HEK293 (cell line): ENCODE measurements around the gene STIM2.
A peak's percentile ranks its signal among the peaks of the same experiment; 100 is the strongest.

ENCODE experiments used
- FEZF1 ChIP-seq: fragments of 450-650 bp; formaldehyde crosslinking; IDR thresholded peaks from 2 replicates; pipeline ENCODE4 v1.5.1; 2016; ENCODE audit warnings: missing biosample characterization, missing genetic modification characterization
- KLF9 ChIP-seq: fragments of 450-650 bp; formaldehyde crosslinking; IDR thresholded peaks from 2 replicates; pipeline ENCODE4 v1.5.1; 2016; ENCODE audit warnings: missing biosample characterization, missing genetic modification characterization, low read depth
- RBAK ChIP-seq: fragments of 450-650 bp; formaldehyde crosslinking; IDR thresholded peaks from 2 replicates; pipeline ENCODE4 v1.5.1; 2016; ENCODE audit warnings: missing biosample characterization, missing genetic modification characterization
- SALL2 ChIP-seq: fragments of 450-650 bp; formaldehyde crosslinking; IDR thresholded peaks from 2 replicates; pipeline ENCODE4 v1.5.0; 2017; ENCODE audit warnings: missing biosample characterization, mild to moderate bottlenecking, missing genetic modification characterization, borderline replicate concordance
- SCRT1 ChIP-seq: fragments of 450-650 bp; formaldehyde crosslinking; IDR thresholded peaks from 2 replicates; pipeline ENCODE4 v1.5.1; 2016; ENCODE audit warnings: missing biosample characterization, missing genetic modification characterization, borderline replicate concordance
- SP7 ChIP-seq: fragments of 450-650 bp; formaldehyde crosslinking; IDR thresholded peaks from 2 replicates; pipeline ENCODE4 v1.5.1; 2016; ENCODE audit warnings: missing biosample characterization, missing genetic modification characterization
- TCF7L2 ChIP-seq: IDR thresholded peaks from 2 replicates; pipeline ENCODE4 v1.6.1; 2011; ENCODE audit warnings: low read depth, mild to moderate bottlenecking, inconsistent platforms, low read length, moderate library complexity, borderline replicate concordance
- TRIM28 ChIP-seq: IDR thresholded peaks from 2 replicates; pipeline ENCODE4 v1.6.1; 2011; ENCODE audit warnings: low read length, control low read depth, borderline replicate concordance
- WT1 ChIP-seq: fragments of 450-650 bp; formaldehyde crosslinking; IDR thresholded peaks from 2 replicates; pipeline ENCODE4 v1.5.1; 2016; ENCODE audit warnings: missing biosample characterization, missing genetic modification characterization
- YY1 ChIP-seq: fragments of 450-650 bp; formaldehyde crosslinking; IDR thresholded peaks from 2 replicates; pipeline ENCODE4 v1.5.1; 2018; ENCODE audit warnings: missing biosample characterization, missing genetic modification characterization
- YY2 ChIP-seq: fragments of 450-650 bp; formaldehyde crosslinking; IDR thresholded peaks from 2 replicates; pipeline ENCODE4 v1.5.1; 2016; ENCODE audit warnings: missing biosample characterization, missing genetic modification characterization
- ZBTB1 ChIP-seq: fragments of 450-650 bp; formaldehyde crosslinking; IDR thresholded peaks from 2 replicates; pipeline ENCODE4 v1.5.1; 2016; ENCODE audit warnings: missing biosample characterization, missing genetic modification characterization
- ZBTB17 ChIP-seq: fragments of 450-650 bp; formaldehyde crosslinking; IDR thresholded peaks from 2 replicates; pipeline ENCODE4 v1.5.1; 2016; ENCODE audit warnings: missing biosample characterization, missing genetic modification characterization
- ZFHX2 ChIP-seq: fragments of 450-650 bp; formaldehyde crosslinking; conservative IDR thresholded peaks from 2 replicates; pipeline ENCODE4 v1.5.1; 2016; ENCODE audit warnings: missing biosample characterization, missing genetic modification characterization
- ZFP3 ChIP-seq: fragments of 450-650 bp; formaldehyde crosslinking; IDR thresholded peaks from 2 replicates; pipeline ENCODE4 v1.5.1; 2016; ENCODE audit warnings: low read depth, missing biosample characterization, missing genetic modification characterization
- ZFP37 ChIP-seq: fragments of 450-650 bp; formaldehyde crosslinking; IDR thresholded peaks from 2 replicates; pipeline ENCODE4 v1.5.1; 2016; ENCODE audit warnings: missing biosample characterization, missing genetic modification characterization
- ZFP69B ChIP-seq: fragments of 450-650 bp; formaldehyde crosslinking; IDR thresholded peaks from 2 replicates; pipeline ENCODE4 v1.5.1; 2016; ENCODE audit warnings: missing biosample characterization, missing genetic modification characterization
- ZNF112 ChIP-seq: fragments of 450-650 bp; formaldehyde crosslinking; IDR thresholded peaks from 2 replicates; pipeline ENCODE4 v1.5.0; 2017; ENCODE audit warnings: missing biosample characterization, missing genetic modification characterization
- ZNF132 ChIP-seq: fragments of 450-650 bp; formaldehyde crosslinking; IDR thresholded peaks from 2 replicates; pipeline ENCODE4 v1.5.1; 2017; ENCODE audit warnings: missing biosample characterization, missing genetic modification characterization, borderline replicate concordance
- ZNF133 ChIP-seq: fragments of 450-650 bp; formaldehyde crosslinking; IDR thresholded peaks from 2 replicates; pipeline ENCODE4 v1.5.1; 2016; ENCODE audit warnings: missing biosample characterization, missing genetic modification characterization
- ZNF148 ChIP-seq: fragments of 450-650 bp; formaldehyde crosslinking; IDR thresholded peaks from 2 replicates; pipeline ENCODE4 v1.5.0; 2017; ENCODE audit warnings: missing biosample characterization, missing genetic modification characterization, borderline replicate concordance
- ZNF211 ChIP-seq: fragments of 450-650 bp; formaldehyde crosslinking; IDR thresholded peaks from 2 replicates; pipeline ENCODE4 v1.5.1; 2016; ENCODE audit warnings: low read depth, missing biosample characterization, missing genetic modification characterization
- ZNF23 ChIP-seq: fragments of 450-650 bp; formaldehyde crosslinking; IDR thresholded peaks from 2 replicates; pipeline ENCODE4 v1.5.1; 2016; ENCODE audit warnings: missing biosample characterization, missing genetic modification characterization, borderline replicate concordance
- ZNF24 ChIP-seq: fragments of 450-650 bp; formaldehyde crosslinking; IDR thresholded peaks from 2 replicates; pipeline ENCODE4 v1.5.1; 2016; ENCODE audit warnings: missing biosample characterization, missing genetic modification characterization
- ZNF26 ChIP-seq: fragments of 450-650 bp; formaldehyde crosslinking; IDR thresholded peaks from 2 replicates; pipeline ENCODE4 v1.5.1; 2016; ENCODE audit warnings: missing biosample characterization, missing genetic modification characterization
- ZNF530 ChIP-seq: fragments of 450-650 bp; formaldehyde crosslinking; IDR thresholded peaks from 2 replicates; pipeline ENCODE4 v1.5.1; 2016; ENCODE audit warnings: low read depth, missing biosample characterization, missing genetic modification characterization
- ZNF558 ChIP-seq: fragments of 450-650 bp; formaldehyde crosslinking; IDR thresholded peaks from 2 replicates; pipeline ENCODE4 v1.5.1; 2016; ENCODE audit warnings: missing biosample characterization, missing genetic modification characterization
- ZNF600 ChIP-seq: fragments of 450-650 bp; formaldehyde crosslinking; IDR thresholded peaks from 2 replicates; pipeline ENCODE4 v1.5.1; 2016; ENCODE audit warnings: missing biosample characterization, missing genetic modification characterization
- ZNF624 ChIP-seq: fragments of 450-650 bp; formaldehyde crosslinking; IDR thresholded peaks from 2 replicates; pipeline ENCODE4 v1.5.1; 2017; ENCODE audit warnings: missing biosample characterization, missing genetic modification characterization
- ZNF639 ChIP-seq: fragments of 450-650 bp; formaldehyde crosslinking; IDR thresholded peaks from 2 replicates; pipeline ENCODE4 v1.5.1; 2016; ENCODE audit warnings: missing biosample characterization, missing genetic modification characterization
- ZNF670 ChIP-seq: fragments of 450-650 bp; formaldehyde crosslinking; IDR thresholded peaks from 2 replicates; pipeline ENCODE4 v1.5.1; 2016; ENCODE audit warnings: missing biosample characterization, missing genetic modification characterization, low read depth
- ZNF701 ChIP-seq: fragments of 450-650 bp; formaldehyde crosslinking; IDR thresholded peaks from 2 replicates; pipeline ENCODE4 v1.5.1; 2016; ENCODE audit warnings: missing biosample characterization, missing genetic modification characterization
- ZNF785 ChIP-seq: fragments of 450-650 bp; formaldehyde crosslinking; IDR thresholded peaks from 2 replicates; pipeline ENCODE4 v1.5.1; 2016; ENCODE audit warnings: missing biosample characterization, missing genetic modification characterization
- TF ChIP-seq, protein P1 (sequence below): fragments of 450-650 bp; formaldehyde crosslinking; IDR thresholded peaks from 2 replicates; pipeline ENCODE4 v1.5.1; 2017; ENCODE audit warnings: missing biosample characterization, missing genetic modification characterization

STIM2 gene

GRCh38 chr4:26857278-26858034, 3.2 kb upstream of the STIM2 start (continued):
- TF ChIP-seq ZNF26, result no peak
- no peak for TF ChIP-seq FEZF1 (tag by site-specific recombination)
- no peak for TF ChIP-seq ZNF112 (tag by site-specific recombination)
- TF ChIP-seq ZNF148, result no peak
- no peak for TF ChIP-seq ZNF24 (tag by site-specific recombination)
- TF ChIP-seq ZNF624 (tag by site-specific recombination), result no peak
- no peak for TF ChIP-seq ZFP69B (tag by site-specific recombination)
- no peak for TF ChIP-seq ZFP3
- no peak for TF ChIP-seq YY2 (tag by site-specific recombination)
- TF ChIP-seq, protein P1, sequence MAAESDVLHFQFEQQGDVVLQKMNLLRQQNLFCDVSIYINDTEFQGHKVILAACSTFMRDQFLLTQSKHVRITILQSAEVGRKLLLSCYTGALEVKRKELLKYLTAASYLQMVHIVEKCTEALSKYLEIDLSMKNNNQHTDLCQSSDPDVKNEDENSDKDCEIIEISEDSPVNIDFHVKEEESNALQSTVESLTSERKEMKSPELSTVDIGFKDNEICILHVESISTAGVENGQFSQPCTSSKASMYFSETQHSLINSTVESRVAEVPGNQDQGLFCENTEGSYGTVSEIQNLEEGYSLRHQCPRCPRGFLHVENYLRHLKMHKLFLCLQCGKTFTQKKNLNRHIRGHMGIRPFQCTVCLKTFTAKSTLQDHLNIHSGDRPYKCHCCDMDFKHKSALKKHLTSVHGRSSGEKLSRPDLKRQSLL (tag by site-specific recombination), result 0 out of 2 replicates have a peak, but pooled peaks have one; percentile 4
- no peak for TF ChIP-seq SP7 (tag by site-specific recombination)
- TF ChIP-seq ZFP37, result no peak
- TF ChIP-seq TRIM28, result no peak
- no peak for TF ChIP-seq RBAK (tag by site-specific recombination)
- no peak for TF ChIP-seq ZNF132 (tag by site-specific recombination)
- no peak for TF ChIP-seq ZNF23 (tag by site-specific recombination)
- no peak for TF ChIP-seq ZBTB1 (tag by site-specific recombination)
- no peak for TF ChIP-seq SCRT1 (tag by site-specific recombination)
- no peak for TF ChIP-seq ZNF530
- no peak for TF ChIP-seq YY1
- TF ChIP-seq ZNF639 (tag by site-specific recombination), result no peak
- no peak for TF ChIP-seq ZNF670 (tag by site-specific recombination)
- TF ChIP-seq ZFHX2 (tag by site-specific recombination), result peak; percentile 96
- no peak for TF ChIP-seq TCF7L2
- no peak for TF ChIP-seq SALL2
- 0 out of 2 replicates have a peak, but pooled peaks have one; percentile 16 for TF ChIP-seq ZBTB17 (tag by site-specific recombination)
- no peak for TF ChIP-seq ZNF701 (tag by site-specific recombination)
- TF ChIP-seq ZNF133 (tag by site-specific recombination), result no peak
- 0 out of 2 replicates have a peak, but pooled peaks have one; percentile 59 for TF ChIP-seq ZNF785
- peak; percentile 53; the same call in 1 of the 2 replicates for TF ChIP-seq KLF9
- peak; percentile 86 for TF ChIP-seq ZNF600 (tag by site-specific recombination)
- no peak for TF ChIP-seq ZNF211 (tag by site-specific recombination)
- TF ChIP-seq ZNF558 (tag by site-specific recombination), result no peak
- TF ChIP-seq WT1, result no peak
